ENCODE measurements around the gene OTX2.

- TF ChIP-seq POLR2A (IDR thresholded peaks at IDR 0.05) = no peak
- TF ChIP-seq CTCF (IDR thresholded peaks at IDR 0.05) = no peak
Measured at GRCh38 chr14:56810147-56810719, at the start of gene OTX2.
